AG04450 (cell line): ENCODE data around the gene ANKS1B. TPM values are rescaled to one million over a fixed set of nuclear protein-coding genes. Genes with fewer than 3 reads are reported as not detected.

Experiments
- CTCF ChIA-PET: fragments of 300-600, 350-600 bp; formaldehyde crosslinking; extraction: SDS; loops from one replicate; lab custom pipeline; 2022; ENCODE audit warnings: antibody characterized with exemption, inconsistent platforms; lab: Charles Lee
- POLR2A ChIA-PET: fragments of 350-600 bp; formaldehyde crosslinking; extraction: SDS; loops from one replicate; lab custom pipeline; 2021; ENCODE audit warnings: antibody characterized with exemption, inconsistent platforms; lab: Yijun Ruan, JAX
- DNase-seq: peaks from one replicate; pipeline ENCODE4 v3.0.0-alpha.2; 2011; ENCODE audit warnings: low read depth, low spot score
- H3K27ac ChIP-seq: one replicate; pipeline ENCODE4 v1.5.1; 2012; ENCODE audit warnings: low read depth, low read length, control low read depth
- H3K27me3 ChIP-seq: one replicate; pipeline ENCODE4 v1.6.0; 2012; ENCODE audit warnings: low read length; ENCODE audit not compliant: control insufficient read depth, insufficient read depth
- H3K4me3 ChIP-seq: 2 replicates; pipeline ENCODE4 v1.5.1; 2011; ENCODE audit warnings: mild to moderate bottlenecking, low read depth, low read length, control low read depth
- H3K9me3 ChIP-seq: 2 replicates; pipeline ENCODE4 v1.5.1; 2012; ENCODE audit warnings: low read length; ENCODE audit not compliant: control insufficient read depth, insufficient read depth
- CTCF ChIP-seq: IDR thresholded peaks from 2 replicates; pipeline ENCODE4 v1.5.1; 2011; ENCODE audit warnings: low read depth, low read length, control low read depth, inconsistent platforms
- polyA plus RNA-seq: library from polyadenylated mRNA; depleted of rRNA; stranded (reverse); fragments of >200 nt; gene quantifications from 2 replicates; pipeline ENCODE4 v1.2.3, GENCODE V29; 2011

The ANKS1B gene
- polyA plus RNA-seq, 1 experiment: 0.22 TPM

GRCh38 chr12:99528478-99528877 lies 456.3 kb downstream of the ANKS1B start:
- no peak for TF ChIP-seq CTCF
- H3K27ac ChIP-seq: no peak overlapping the region
- no peak overlapping the region for H3K4me3 ChIP-seq
- ChIA-PET CTCF (no interaction called here), POLR2A (no interaction called here)
- H3K9me3 ChIP-seq: no peaks in the 10 kb centered on the region; the same call in 1 of the 2 replicates
- no peak for DNase-seq
- no peaks in the 10 kb centered on the region for H3K27me3 ChIP-seq

GRCh38 chr12:99523853-99524252 lies 460.9 kb downstream of the ANKS1B start:
- TF ChIP-seq CTCF: no peak
- H3K4me3 ChIP-seq: no peak overlapping the region
- no peak for DNase-seq
- H3K9me3 ChIP-seq: no peaks in the 10 kb centered on the region
- ChIA-PET POLR2A (no interaction called here), CTCF (interaction anchor here (0.6 kb wide), 1 partner anchor 1467 kb away, joined by 3 read pairs; no protein-coding TSS in a partner anchor)
- H3K27me3 ChIP-seq: no peaks in the 10 kb centered on the region
- H3K27ac ChIP-seq: no peak overlapping the region

- ChIA-PET CTCF (no interaction called here), POLR2A (no interaction called here)
- no peaks in the 10 kb centered on the region for H3K27me3 ChIP-seq
These were observed 462.3 kb downstream of the ANKS1B start for GRCh38 chr12:99522456-99522855.

DNA sequence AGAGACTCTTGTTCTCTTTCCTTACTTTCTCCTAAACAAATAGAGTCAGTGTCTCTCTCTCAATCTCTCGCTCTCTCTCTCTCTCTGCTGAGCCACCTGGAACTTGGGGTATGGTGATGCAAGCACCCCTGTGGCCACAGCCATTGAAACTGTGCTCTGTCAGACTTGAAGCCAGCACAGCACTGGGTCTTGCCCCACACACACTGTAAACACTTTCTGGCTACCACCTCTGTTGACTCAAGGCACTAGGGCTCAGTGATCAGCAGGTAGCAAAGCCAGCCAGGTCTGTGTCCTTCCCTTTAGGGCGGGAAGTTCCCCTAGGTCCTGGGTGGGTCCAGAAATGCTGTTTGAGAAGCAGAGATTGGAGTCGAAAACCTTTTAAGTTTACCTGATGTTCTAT lies 463.1 kb downstream of the ANKS1B start:
- Histone ChIP-seq H3K9me3 (no peaks in the 10 kb centered on the region), H3K27ac (no peak overlapping the region), H3K4me3 (no peak overlapping the region), H3K27me3 (no peaks in the 10 kb centered on the region)
- CTCF ChIA-PET: no interaction called here
- POLR2A ChIA-PET: no interaction called here
- DNase-seq: no peak
- TF ChIP-seq CTCF: no peak

More at GRCh38 chr12:99522456-99522855, 462.3 kb downstream of the ANKS1B start:
- no peak for TF ChIP-seq CTCF
- no peak overlapping the region for H3K4me3 ChIP-seq
- H3K9me3 ChIP-seq: no peaks in the 10 kb centered on the region
- no peak overlapping the region for H3K27ac ChIP-seq
- DNase-seq: no peak

- POLR2A ChIA-PET: no interaction called here
- no peaks in the 10 kb centered on the region for H3K27me3 ChIP-seq
- H3K4me3 ChIP-seq: no peak overlapping the region
- no peaks in the 10 kb centered on the region for H3K9me3 ChIP-seq
- CTCF ChIA-PET: no interaction called here
- no peak for DNase-seq
- no peak for TF ChIP-seq CTCF
- no peak overlapping the region for H3K27ac ChIP-seq
These were observed 471.7 kb downstream of the ANKS1B start for GRCh38 chr12:99513066-99513465.
